SK-N-SH (cell line): Measurements from ENCODE around the gene COX18.

Experiments
- CHD2 ChIP-seq: fragments of 150-350 bp; IDR thresholded peaks from 2 replicates; pipeline ENCODE4 v1.6.1; 2018; ENCODE audit warnings: low read length; ENCODE audit not compliant: partially characterized antibody
- CTCF ChIP-seq: fragments of 200-600 bp; sonication (generic); IDR thresholded peaks from 2 replicates; pipeline ENCODE4 v1.6.1; 2017; ENCODE audit warnings: antibody characterized with exemption, mild to moderate bottlenecking, moderate library complexity
- EP300 ChIP-seq, 2 experiments: IDR thresholded peaks; 2 replicates each; pipeline versions ENCODE4 v1.4.0 to v1.6.1; 2012; ENCODE audit warnings: borderline replicate concordance in 1 of 2, low read depth in 1 of 2, low read length in 1 of 2
- EZH2phosphoT487 ChIP-seq: fragments of 200-600 bp; sonication (generic); IDR thresholded peaks from 2 replicates; pipeline ENCODE4 v1.6.1; 2017; ENCODE audit warnings: low read depth, mixed run types, mild to moderate bottlenecking, antibody characterized with exemption, moderate library complexity, borderline replicate concordance
- MAX ChIP-seq: IDR thresholded peaks from 2 replicates; pipeline ENCODE4 v1.4.0; 2012; ENCODE audit warnings: low read depth
- POLR2AphosphoS5 ChIP-seq: IDR thresholded peaks from 2 replicates; pipeline ENCODE4 v1.6.1; 2012; ENCODE audit warnings: low read depth, low read length
- TCF12 ChIP-seq: IDR thresholded peaks from 2 replicates; pipeline ENCODE4 v1.4.0; 2012
- USF1 ChIP-seq: IDR thresholded peaks from 2 replicates; pipeline ENCODE4 v1.4.0; 2012; ENCODE audit warnings: low read depth, borderline replicate concordance

GRCh38 chr4:73103799-73104503, 34.4 kb upstream of the COX18 start:
- TF ChIP-seq MAX (no peak), TCF12 (no peak), POLR2AphosphoS5 (no peak), CTCF (no peak), EZH2phosphoT487 (no peak), EP300 (IDR thresholded peaks at IDR 0.05; ENCODE audit: borderline replicate concordance in 1 of 2, low read depth in 1 of 2, low read length in 1 of 2) (no peak), USF1 (no peak), CHD2 (no peak)
